Sigmoid colon (tissue), 4 donors: ENCODE data around the gene PRSS22.

Experiments
- CTCF ChIP-seq, 4 experiments: fragments of 450-650 bp in 3 of 4; fragments of 200-600 bp in 1 of 4; IDR thresholded peaks; one replicate each; pipeline ENCODE4 v1.5.1; 2016 to 2019; ENCODE audit warnings: antibody characterized with exemption in 4 of 4, mild to moderate bottlenecking in 3 of 4, moderate library complexity in 2 of 4
- POLR2AphosphoS5 ChIP-seq, 4 donors: sonication (generic); formaldehyde crosslinking; IDR thresholded peaks; one replicate each; pipeline ENCODE4 v1.6.1; 2017; ENCODE audit warnings: antibody characterized with exemption in 4 of 4

GRCh38 chr16:2821487-2822157 lies 36.3 kb downstream of the PRSS22 start:
- TF ChIP-seq CTCF (IDR thresholded peaks at IDR 0.05) (no peak), POLR2AphosphoS5 (IDR thresholded peaks at IDR 0.05) (no peak)
